Naive thymus-derived CD8-positive, alpha-beta T cell (primary cell): Measurements from ENCODE around the gene OR8K3. TPM values are rescaled to one million over a fixed set of nuclear protein-coding genes. Genes with fewer than 3 reads are reported as not detected.

Experiments used
- ATAC-seq, 2 donors: fragments of 150-1000 bp; cut with Tn5 transposase in 1 of 2; sonication (Bioruptor Pico), chemical (Tn5 transposase) in 1 of 2; 1 replicate in 1 of 2; 2 replicates in 1 of 2; pipeline ENCODE4 v1.10.0; 2021; ENCODE audit warnings: mild to moderate bottlenecking in 2 of 2, moderate library complexity in 2 of 2
- POLR2A ChIA-PET: fragments of 350-600 bp; sonication (Branson Sonifier 250); formaldehyde crosslinking; loops from one replicate; lab custom pipeline; 2021; ENCODE audit warnings: antibody characterized with exemption; lab: Charles Lee
- DNase-seq, 10 donors: peaks; one replicate each; pipeline versions ENCODE4 v3.0.0 to v3.0.0-alpha.2; 2020 to 2022
- H3K27ac Mint-ChIP-seq, 10 donors: one replicate each; pipeline ENCODE4 v1.8.0; 2020 to 2022; ENCODE audit warnings: mild to moderate bottlenecking in 10 of 10, mixed read lengths in 10 of 10, moderate library complexity in 4 of 10, inconsistent platforms in 1 of 10
- H3K27me3 Mint-ChIP-seq, 5 donors: one replicate each; pipeline ENCODE4 v1.8.0; 2021 to 2022; ENCODE audit warnings: mixed read lengths in 5 of 5
- H3K36me3 Mint-ChIP-seq, 3 donors: one replicate each; pipeline ENCODE4 v1.8.0; 2020 to 2022; ENCODE audit warnings: mixed read lengths in 3 of 3, mild to moderate bottlenecking in 2 of 3, inconsistent platforms in 1 of 3
- H3K4me1 Mint-ChIP-seq, 4 donors: one replicate each; pipeline ENCODE4 v1.8.0; 2021 to 2022; ENCODE audit warnings: mixed read lengths in 4 of 4
- H3K4me3 Mint-ChIP-seq, 10 donors: one replicate each; pipeline ENCODE4 v1.8.0; 2020 to 2022; ENCODE audit warnings: mild to moderate bottlenecking in 10 of 10, mixed read lengths in 10 of 10, moderate library complexity in 6 of 10, inconsistent platforms in 1 of 10
- H3K9me3 Mint-ChIP-seq, 9 donors: one replicate each; pipeline ENCODE4 v1.8.0; 2020 to 2022; ENCODE audit warnings: mixed read lengths in 9 of 9, mild to moderate bottlenecking in 3 of 9, inconsistent platforms in 1 of 9, moderate library complexity in 1 of 9
- polyA plus RNA-seq, 3 donors: library from polyadenylated mRNA; unstranded; fragments of 300-500 nt; fragmentation: Illumina TruSeq; gene quantifications; one replicate each; pipeline ENCODE4 v1.2.3, GENCODE V29; 2021
- total RNA-seq, 8 experiments: library from RNA in 2 of 8; stranded (reverse) in 2 of 8; gene quantifications; one replicate each; pipeline ENCODE4 v1.2.3 and lab custom pipeline; 2021 to 2026

Gene OR8K3
- total RNA-seq: not detected
- polyA plus RNA-seq: not detected
- 0 reads per million in 6 experiments for total RNA-seq (lab: John Stamatoyannopoulos, UW)

- no peak for DNase-seq
- no peak for ATAC-seq
- Mint-ChIP-seq H3K27me3 (no peaks in the 10 kb centered on the region), H3K9me3 (peaks cover 0 to 25% (median 15%) of the 10 kb centered on the region in 9 donors), H3K27ac (no peak within 1 kb of the TSS), H3K4me1 (no peaks in the 10 kb centered on the region), H3K4me3 (no peak within 1 kb of the TSS), H3K36me3 (no peaks in the 10 kb centered on the region)
- POLR2A ChIA-PET: no interaction called here
Measured at GRCh38 chr11:56314844-56315243, at the start of gene OR8K3. Gene OR8K3, plus strand, starts transcription at chr11:56315144. Its CDS starts 3,163 bp downstream, at chr11:56318307.

GRCh38 chr11:56271092-56271491, 43.9 kb upstream of the OR8K3 start:
- Mint-ChIP-seq H3K4me1 (no peaks in the 10 kb centered on the region), H3K36me3 (peaks cover 0 to 12% (median 0%) of the 10 kb centered on the region in 3 donors), H3K27me3 (no peaks in the 10 kb centered on the region), H3K9me3 (peaks cover 5 to 36% (median 21%) of the 10 kb centered on the region in 9 donors), H3K27ac (no peak overlapping the region), H3K4me3 (no peak overlapping the region)
- POLR2A ChIA-PET: no interaction called here
- no peak for ATAC-seq
- DNase-seq: no peak

DNA sequence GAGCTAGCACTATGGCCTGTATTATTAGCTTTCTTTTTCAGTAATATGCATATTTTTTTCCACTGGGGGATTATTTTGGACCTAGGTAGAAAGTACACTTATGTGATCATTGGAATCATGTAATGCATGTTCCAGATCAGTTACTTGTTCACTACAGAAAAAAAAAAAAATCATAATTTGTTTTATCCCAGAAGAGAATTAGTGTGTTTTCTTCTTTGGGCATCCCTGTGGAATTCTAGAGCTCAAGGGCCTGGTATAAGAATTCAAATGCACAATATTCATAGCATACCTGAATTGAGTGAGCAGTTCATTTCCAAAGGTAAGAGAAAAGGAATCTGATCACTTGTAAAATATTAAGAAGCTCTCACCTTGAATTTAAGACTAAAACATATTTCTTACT, 41.1 kb upstream of the OR8K3 start, which contains the start of gene OR5T1:
Gene OR5T1 (plus strand): TSS at position 301 of the 400 bp plus-strand sequence. CDS start 1,485 bp downstream, outside the sequence.
- no peak for ATAC-seq
- Mint-ChIP-seq H3K4me1 (no peaks in the 10 kb centered on the region), H3K9me3 (peaks cover 4 to 33% (median 14%) of the 10 kb centered on the region in 9 donors), H3K27ac (no peak within 1 kb of the TSS), H3K27me3 (no peaks in the 10 kb centered on the region), H3K36me3 (peaks cover 0 to 5% (median 0%) of the 10 kb centered on the region in 3 donors), H3K4me3 (no peak within 1 kb of the TSS)
- POLR2A ChIA-PET: no interaction called here
- no peak for DNase-seq

- Mint-ChIP-seq H3K4me3 (no peak within 1 kb of the TSS), H3K36me3 (peaks cover 0 to 8% (median 0%) of the 10 kb centered on the region in 3 donors)
- ATAC-seq: no peak
Measured at GRCh38 chr11:56292154-56292553, 22.8 kb upstream of the OR8K3 start, which contains the start of gene OR8H1. Gene OR8H1, minus strand, starts transcription at chr11:56292254. Its CDS starts 1,192 bp downstream, at chr11:56291062.

GRCh38 chr11:56296898-56297297, 18.0 kb upstream of the OR8K3 start:
- Mint-ChIP-seq H3K4me3 (no peak overlapping the region), H3K36me3 (peaks cover 0 to 8% (median 0%) of the 10 kb centered on the region in 3 donors), H3K9me3 (peaks cover 2 to 33% (median 11%) of the 10 kb centered on the region in 9 donors), H3K4me1 (no peaks in the 10 kb centered on the region), H3K27me3 (no peaks in the 10 kb centered on the region), H3K27ac (no peak overlapping the region)
- ATAC-seq: no peak
- POLR2A ChIA-PET: no interaction called here
- no peak for DNase-seq

More at GRCh38 chr11:56292154-56292553, 22.8 kb upstream of the OR8K3 start, which contains the start of gene OR8H1:
- H3K27ac Mint-ChIP-seq: no peak within 1 kb of the TSS
- no peaks in the 10 kb centered on the region for H3K4me1 Mint-ChIP-seq
- POLR2A ChIA-PET: no interaction called here
- peaks cover 3 to 34% (median 9%) of the 10 kb centered on the region in 9 donors for H3K9me3 Mint-ChIP-seq
- H3K27me3 Mint-ChIP-seq: no peaks in the 10 kb centered on the region
- no peak for DNase-seq

DNA sequence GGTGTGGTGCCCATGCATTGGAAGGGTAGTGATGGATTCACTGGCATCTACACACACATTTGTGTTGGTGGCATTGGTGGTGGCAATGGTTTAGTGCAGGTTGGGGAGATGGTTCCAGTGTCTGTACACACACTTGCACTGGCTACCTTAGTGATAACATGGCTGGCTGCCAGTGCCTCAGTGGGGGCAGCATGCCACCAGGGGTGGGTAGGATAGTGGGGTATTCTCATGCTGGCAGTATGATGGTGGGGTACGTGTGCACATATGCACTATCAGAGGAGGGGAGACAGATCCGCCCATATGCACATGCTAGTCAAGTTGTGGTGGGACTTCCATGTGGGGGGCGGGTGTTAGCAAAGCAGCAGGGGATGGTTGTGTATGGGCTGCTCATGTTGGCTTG, 7.1 kb upstream of the OR8K3 start:
- Mint-ChIP-seq H3K4me1 (no peaks in the 10 kb centered on the region), H3K9me3 (peaks cover 12 to 56% (median 20%) of the 10 kb centered on the region in 9 donors), H3K36me3 (no peaks in the 10 kb centered on the region), H3K27me3 (no peaks in the 10 kb centered on the region), H3K27ac (no peak overlapping the region), H3K4me3 (no peak overlapping the region)
- POLR2A ChIA-PET: no interaction called here
- ATAC-seq: no peak
- DNase-seq: no peak

DNA sequence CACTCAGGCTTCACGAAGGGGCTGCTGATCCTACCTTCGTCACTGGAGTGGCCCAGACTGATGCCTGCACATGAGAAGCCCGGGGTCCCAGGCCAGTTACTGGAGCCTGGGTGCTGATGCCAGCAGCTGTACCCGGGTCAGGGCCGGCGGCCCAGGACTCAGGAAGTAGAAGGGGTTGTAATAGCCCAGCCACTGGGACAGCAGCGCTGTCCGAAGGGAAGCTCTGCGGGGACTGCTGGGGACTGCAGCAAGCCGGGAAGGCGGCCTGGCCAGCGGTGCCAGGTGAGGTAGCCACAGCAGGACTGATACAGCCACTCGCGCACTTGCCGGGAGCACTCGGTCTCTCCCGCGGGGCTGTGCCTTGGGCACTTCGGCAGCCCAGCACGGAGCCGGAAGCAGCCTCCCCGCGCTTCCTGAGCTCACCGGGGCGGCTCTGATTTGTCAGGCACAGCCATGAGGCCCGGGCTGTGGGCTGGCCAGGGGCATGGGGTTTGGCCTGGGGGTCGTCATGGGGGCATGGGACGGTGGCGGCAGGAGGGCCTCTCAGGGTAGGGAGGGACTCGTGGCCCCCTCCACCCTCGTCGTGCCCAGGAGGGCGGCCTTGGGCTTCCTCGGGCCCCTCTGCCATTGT, 17.0 kb downstream of the OR8K3 start:
- no peak for ATAC-seq
- no peaks in the 10 kb centered on the region for H3K4me1 Mint-ChIP-seq
- no peak overlapping the region for H3K4me3 Mint-ChIP-seq
- H3K27ac Mint-ChIP-seq: no peak overlapping the region
- H3K36me3 Mint-ChIP-seq: peaks cover 0 to 5% (median 0%) of the 10 kb centered on the region in 3 donors
- H3K27me3 Mint-ChIP-seq: no peaks in the 10 kb centered on the region
- H3K9me3 Mint-ChIP-seq: peaks cover 0 to 18% (median 8%) of the 10 kb centered on the region in 9 donors
- POLR2A ChIA-PET: no interaction called here
- DNase-seq: no peak

GRCh38 chr11:56333156-56333555, 18.2 kb downstream of the OR8K3 start:
- H3K4me3 Mint-ChIP-seq: no peak overlapping the region
- POLR2A ChIA-PET: no interaction called here
- no peak overlapping the region for H3K27ac Mint-ChIP-seq
- ATAC-seq (no peak), DNase-seq (no peak)
- no peaks in the 10 kb centered on the region for H3K4me1 Mint-ChIP-seq
- peaks cover 0 to 17% (median 9%) of the 10 kb centered on the region in 9 donors for H3K9me3 Mint-ChIP-seq
- H3K27me3 Mint-ChIP-seq: no peaks in the 10 kb centered on the region
- H3K36me3 Mint-ChIP-seq: peaks cover 0 to 5% (median 0%) of the 10 kb centered on the region in 3 donors

DNA sequence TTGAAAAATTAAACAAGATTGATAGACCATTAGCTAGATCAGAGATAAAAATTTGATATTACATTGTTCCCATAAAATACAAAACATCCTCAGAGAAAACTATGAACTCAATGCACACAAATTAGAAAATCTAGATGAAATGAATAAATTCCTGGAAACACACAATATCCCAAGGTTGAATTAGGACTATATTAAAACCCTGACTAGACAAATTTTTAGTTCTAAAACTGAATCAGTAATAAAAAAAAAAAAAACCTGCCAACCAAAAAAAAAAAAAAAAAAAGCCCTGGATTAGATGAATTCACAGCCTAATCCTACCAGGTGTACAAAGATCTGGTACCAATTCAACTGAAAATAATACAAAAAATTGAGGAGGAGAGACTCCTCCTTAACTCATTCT, 25.3 kb downstream of the OR8K3 start:
- Mint-ChIP-seq H3K9me3 (peaks cover 7 to 54% (median 25%) of the 10 kb centered on the region in 9 donors), H3K4me3 (no peak overlapping the region), H3K36me3 (no peaks in the 10 kb centered on the region), H3K4me1 (no peaks in the 10 kb centered on the region), H3K27me3 (no peaks in the 10 kb centered on the region), H3K27ac (no peak overlapping the region)
- no peak for DNase-seq
- ATAC-seq: no peak
- POLR2A ChIA-PET: no interaction called here

DNA sequence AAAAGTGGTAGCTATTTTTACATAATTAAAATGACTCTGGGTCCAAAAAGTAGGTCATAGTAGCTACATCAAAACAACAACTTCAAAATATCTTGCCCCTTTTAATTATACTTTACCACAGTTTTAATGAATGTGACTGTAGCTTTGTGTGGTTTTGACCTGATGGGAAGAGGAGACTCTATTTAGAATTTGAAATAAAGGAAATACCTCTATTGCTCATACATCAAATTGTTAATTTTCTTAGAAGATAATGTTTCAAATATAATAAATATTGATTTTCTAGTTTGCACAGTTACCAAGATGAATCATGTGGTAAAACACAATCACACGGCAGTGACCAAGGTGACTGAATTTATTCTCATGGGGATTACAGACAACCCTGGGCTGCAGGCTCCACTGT, 30.8 kb downstream of the OR8K3 start, which contains the start of gene OR8K1:
Gene OR8K1 (plus strand): TSS at position 301 of the 400 bp plus-strand sequence. CDS start 0 bp downstream, at position 301.
- no peaks in the 10 kb centered on the region for H3K27me3 Mint-ChIP-seq
- ATAC-seq (no peak), DNase-seq (no peak)
- H3K9me3 Mint-ChIP-seq: peaks cover 4 to 54% (median 17%) of the 10 kb centered on the region in 9 donors
- no peaks in the 10 kb centered on the region for H3K4me1 Mint-ChIP-seq
- POLR2A ChIA-PET: no interaction called here
- H3K36me3 Mint-ChIP-seq: no peaks in the 10 kb centered on the region
- H3K27ac Mint-ChIP-seq: no peak within 1 kb of the TSS
- no peak within 1 kb of the TSS for H3K4me3 Mint-ChIP-seq

DNA sequence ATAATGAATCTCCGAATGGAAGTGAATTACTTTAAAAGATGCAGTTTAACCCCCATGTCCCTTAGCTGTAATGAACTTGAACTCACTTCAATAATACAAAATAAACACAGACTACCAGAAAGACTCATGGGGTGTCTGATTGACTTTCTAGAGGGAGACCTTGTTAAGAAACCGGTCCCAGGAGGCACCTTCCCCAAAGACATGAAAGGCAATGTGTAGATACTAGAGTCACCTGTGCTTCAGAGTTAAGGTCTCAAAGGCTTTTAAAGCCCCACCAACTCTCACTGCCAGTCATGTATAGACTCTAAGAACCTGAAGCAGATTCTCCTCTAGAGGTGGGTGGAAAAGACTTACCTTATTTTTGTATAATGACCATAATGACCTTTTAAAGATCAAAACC, 39.0 kb downstream of the OR8K3 start, which contains the start of gene OR8J1:
Gene OR8J1 (plus strand): TSS at position 301 of the 400 bp plus-strand sequence. CDS start 5,956 bp downstream, outside the sequence.
- no peak within 1 kb of the TSS for H3K4me3 Mint-ChIP-seq
- no peaks in the 10 kb centered on the region for H3K4me1 Mint-ChIP-seq
- no peak within 1 kb of the TSS for H3K27ac Mint-ChIP-seq
- ATAC-seq (no peak), DNase-seq (no peak)
- H3K36me3 Mint-ChIP-seq: peaks cover 0 to 7% (median 0%) of the 10 kb centered on the region in 3 donors
- POLR2A ChIA-PET: no interaction called here
- peaks cover 0 to 10% (median 2%) of the 10 kb centered on the region in 9 donors for H3K9me3 Mint-ChIP-seq
- H3K27me3 Mint-ChIP-seq: no peaks in the 10 kb centered on the region
